IMR-90 (cell line): ENCODE results near the gene BFAR. TPM values are rescaled to one million over a fixed set of nuclear protein-coding genes. Genes with fewer than 3 reads are reported as not detected.

Source experiments
- ATAC-seq: fragments of 200-7000 bp; cut with Tn5 transposase; 2 replicates; pipeline ENCODE4 v1.9.1; 2020; ENCODE audit warnings: low read depth, mild to moderate bottlenecking, moderate library complexity
- BruUV-seq: library from RNA; stranded (reverse); fragments of 400-500 nt; replicated peaks from 2 replicates; lab custom pipeline; 2021; lab: Mats Ljungman, UMichigan
- CTCF ChIA-PET: fragments of 300-600 bp; formaldehyde crosslinking; extraction: SDS; loops from one replicate; lab custom pipeline; 2021; ENCODE audit warnings: antibody characterized with exemption; lab: Yijun Ruan, JAX
- POLR2A ChIA-PET: fragments of 300-600 bp; sonication (Branson Sonifier 250); formaldehyde crosslinking; loops from one replicate; lab custom pipeline; 2022; ENCODE audit warnings: antibody characterized with exemption; ENCODE audit not compliant: unreplicated experiment; lab: Charles Lee
- DNase-seq: peaks from one replicate; pipeline ENCODE4 v3.0.0; 2013
- H2AFZ ChIP-seq: replicated peaks from 2 replicates; pipeline ENCODE3; 2013; ENCODE audit warnings: low read length, mild to moderate bottlenecking; ENCODE audit not compliant: poor library complexity
- H2AK5ac ChIP-seq: 2 replicates; pipeline ENCODE4 v1.6.1; 2013; ENCODE audit warnings: low read depth, low read length, inconsistent platforms
- H2AK9ac ChIP-seq: replicated peaks from 2 replicates; pipeline ENCODE3; 2013; ENCODE audit warnings: mild to moderate bottlenecking, low read depth, low read length, moderate library complexity; ENCODE audit not compliant: poor library complexity
- H2BK120ac ChIP-seq: 2 replicates; pipeline ENCODE4 v1.6.1; 2013; ENCODE audit warnings: low read depth, low read length, inconsistent platforms
- H2BK15ac ChIP-seq: 3 replicates; pipeline ENCODE4 v1.6.1; 2013; ENCODE audit warnings: low read depth, low read length, inconsistent platforms
- H2BK20ac ChIP-seq: 2 replicates; pipeline ENCODE4 v1.6.1; 2013; ENCODE audit warnings: low read depth, mild to moderate bottlenecking, inconsistent platforms, low read length, moderate library complexity
- H2BK5ac ChIP-seq: 2 replicates; pipeline ENCODE4 v1.6.1; 2013; ENCODE audit warnings: mild to moderate bottlenecking, low read depth, low read length, inconsistent platforms; ENCODE audit not compliant: poor library complexity, severe bottlenecking
- H3K14ac ChIP-seq: replicated peaks from 2 replicates; pipeline ENCODE4 v1.6.1; 2013; ENCODE audit warnings: low read depth, low read length, inconsistent platforms
- H3K18ac ChIP-seq: 2 replicates; pipeline ENCODE4 v1.6.1; 2013; ENCODE audit warnings: low read depth, low read length, control low read depth
- H3K23ac ChIP-seq: 2 replicates; pipeline ENCODE4 v1.6.1; 2013; ENCODE audit warnings: low read depth, low read length, inconsistent platforms
- H3K27ac ChIP-seq: 2 replicates; pipeline ENCODE4 v1.5.1; 2013; ENCODE audit warnings: mild to moderate bottlenecking, control low read depth, low read length; ENCODE audit not compliant: insufficient read depth
- H3K27me3 ChIP-seq: 2 replicates; pipeline ENCODE4 v1.6.1; 2013; ENCODE audit warnings: low read length; ENCODE audit not compliant: control insufficient read depth, insufficient read depth
- H3K36me3 ChIP-seq: 2 replicates; pipeline ENCODE4 v1.6.1; 2013; ENCODE audit warnings: low read length, mixed read lengths; ENCODE audit not compliant: control insufficient read depth, insufficient read depth
- H3K4ac ChIP-seq: 2 replicates; pipeline ENCODE4 v1.6.1; 2013; ENCODE audit warnings: low read depth, low read length, inconsistent platforms
- H3K4me1 ChIP-seq: 2 replicates; pipeline ENCODE4 v1.6.1; 2013; ENCODE audit warnings: low read length, mixed read lengths; ENCODE audit not compliant: control insufficient read depth, insufficient read depth
- H3K4me2 ChIP-seq: 2 replicates; pipeline ENCODE4 v1.6.1; 2013; ENCODE audit warnings: low read depth, mild to moderate bottlenecking, control low read depth, low read length, moderate library complexity
- H3K4me3 ChIP-seq: 2 replicates; pipeline ENCODE4 v1.5.1; 2013; ENCODE audit warnings: low read depth, mild to moderate bottlenecking, control low read depth, low read length, moderate library complexity; ENCODE audit not compliant: insufficient read depth
- H3K56ac ChIP-seq: 2 replicates; pipeline ENCODE4 v1.6.1; 2013; ENCODE audit warnings: low read length, inconsistent platforms; ENCODE audit not compliant: insufficient read depth; ENCODE audit errors: extremely low read depth
- H3K79me1 ChIP-seq, 2 experiments: 2 replicates each; pipeline ENCODE4 v1.6.1; 2013; ENCODE audit warnings: low read length in 2 of 2, inconsistent platforms in 1 of 2, low read depth in 1 of 2
- H3K9ac ChIP-seq: 2 replicates; pipeline ENCODE4 v1.6.1; 2013; ENCODE audit warnings: low read depth, low read length, control low read depth
- H3K9me1 ChIP-seq: 2 replicates; pipeline ENCODE4 v1.6.1; 2013; ENCODE audit warnings: low read length, inconsistent platforms; ENCODE audit not compliant: insufficient read depth
- H3K9me3 ChIP-seq: 2 replicates; pipeline ENCODE4 v1.6.1; 2013; ENCODE audit warnings: low read length; ENCODE audit not compliant: control insufficient read depth, insufficient read depth
- H4K20me1 ChIP-seq: 2 replicates; pipeline ENCODE4 v1.6.1; 2013; ENCODE audit warnings: low read length, inconsistent platforms; ENCODE audit not compliant: insufficient read depth
- H4K5ac ChIP-seq: 2 replicates; pipeline ENCODE4 v1.6.1; 2013; ENCODE audit warnings: mild to moderate bottlenecking, low read depth, low read length, control low read depth
- H4K8ac ChIP-seq, 2 experiments: 2 replicates each; pipeline ENCODE4 v1.6.1; 2013; ENCODE audit warnings: low read depth in 2 of 2, low read length in 2 of 2, control low read depth in 1 of 2, inconsistent platforms in 1 of 2
- H4K91ac ChIP-seq: 2 replicates; pipeline ENCODE4 v1.6.1; 2013; ENCODE audit warnings: low read depth, low read length, inconsistent platforms; ENCODE audit not compliant: insufficient read depth
- FOS ChIP-seq: fragments of 150-350 bp; IDR thresholded peaks from 2 replicates; pipeline ENCODE4 v1.6.1; 2016; ENCODE audit warnings: low read depth, low read length
- MXI1 ChIP-seq: IDR thresholded peaks from 2 replicates; pipeline ENCODE4 v1.6.1; 2012; ENCODE audit warnings: low read depth, mild to moderate bottlenecking, low read length, moderate library complexity, borderline replicate concordance
- RAD21 ChIP-seq: IDR thresholded peaks from 2 replicates; pipeline ENCODE4 v1.6.1; 2012; ENCODE audit warnings: low read length, improper control_type of control experiment
- RFX5 ChIP-seq: IDR thresholded peaks from 2 replicates; pipeline ENCODE4 v1.8.0; 2012; ENCODE audit warnings: low read depth, mild to moderate bottlenecking, low read length, moderate library complexity
- SMC3 ChIP-seq: fragments of 150-350 bp; IDR thresholded peaks from 2 replicates; pipeline ENCODE4 v1.6.1; 2016; ENCODE audit warnings: low read depth, mild to moderate bottlenecking, antibody characterized with exemption, low read length, moderate library complexity
- USF2 ChIP-seq: fragments of 150-350 bp; IDR thresholded peaks from 2 replicates; pipeline ENCODE4 v1.6.1; 2017; ENCODE audit warnings: mild to moderate bottlenecking, antibody characterized with exemption, low read length, low read depth
- WGBS, 2 experiments: methylation state at CpG; one replicate each; pipeline versions ENCODE4 v1.1.5 to v1.1.7; 2013; ENCODE audit warnings: missing lambda C conversion rate in 2 of 2; ENCODE audit not compliant: insufficient read length in 1 of 2; ENCODE audit errors: extremely low coverage in 2 of 2; 5-methylcytosine and 5-hydroxymethylcytosine counted together
- dilution Hi-C: fragments of 300-500 bp; cut with HindIII; formaldehyde crosslinking; loops from one replicate; pipeline ENCODE4 v1.14.3; 2018; ENCODE audit warnings: low sequenced_read_pairs; ENCODE audit not compliant: unreplicated experiment
- in situ Hi-C: fragments of 300-500 bp; cut with MboI; formaldehyde crosslinking; loops from 3 replicates; pipeline ENCODE4 v1.14.3; 2019; ENCODE audit warnings: low sequenced_read_pairs, inconsistent platforms, mixed read lengths
- intact Hi-C: fragments of 100-400 bp; cut with micrococcal nuclease; formaldehyde crosslinking; loops from 2 replicates; pipeline ENCODE4 v1.10.0; 2022
- polyA plus RNA-seq, 3 experiments: library from polyadenylated mRNA; depleted of rRNA; stranded (reverse); fragments of >200 nt; gene quantifications; 2 replicates each; pipeline ENCODE4 v1.2.3, GENCODE V29; 2012; ENCODE audit warnings: low replicate concordance in 1 of 3
- total RNA-seq: library from RNA; depleted of rRNA; stranded (reverse); fragments of >200 nt; gene quantifications from 2 replicates; pipeline ENCODE4 v1.2.3, GENCODE V29; 2012

BFAR gene
- total and polyA plus RNA-seq, 2 of the 4 experiments (the other 2 are of a cell fraction), result 46.6 to 56.5 TPM

DNA sequence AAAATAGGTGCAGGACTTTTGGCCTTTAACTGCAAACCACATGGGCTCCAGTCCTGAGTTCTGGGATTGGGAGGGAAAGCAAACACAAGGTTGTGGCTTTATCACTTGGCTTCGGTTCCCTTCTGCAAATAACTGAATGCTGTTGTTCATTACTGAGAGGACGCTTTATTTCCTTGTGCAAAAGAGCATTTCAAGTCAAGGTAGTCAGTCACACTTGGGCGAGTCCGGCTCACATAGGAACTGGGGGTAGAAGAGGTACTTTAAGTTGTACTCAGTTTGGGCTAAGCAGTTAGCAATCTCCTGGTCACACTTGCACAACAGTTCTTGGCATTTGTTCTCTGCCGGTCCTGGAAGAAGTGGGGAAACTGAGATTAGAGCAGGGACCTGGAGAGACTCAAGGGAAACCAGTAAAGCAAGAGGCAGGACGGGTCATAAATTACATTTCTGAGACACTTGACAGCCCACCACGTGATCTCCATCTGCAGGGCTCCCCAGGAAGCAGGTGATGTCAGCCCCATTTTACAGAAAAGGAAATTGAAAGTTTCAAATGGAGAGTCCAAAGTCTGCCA is 39.7 kb downstream of the BFAR start:
- no peaks in the 10 kb centered on the region for H3K4me1 ChIP-seq
- no peaks in the 10 kb centered on the region for H3K9me3 ChIP-seq
- no peak overlapping the region for H3K23ac ChIP-seq
- H4K8ac ChIP-seq, result no peak overlapping the region
- no peak overlapping the region for H2BK5ac ChIP-seq
- ATAC-seq (no peak), DNase-seq (no peak)
- H3K56ac ChIP-seq, result no peak overlapping the region
- intact Hi-C loops (no loop called here), in situ Hi-C loops (no loop called here), dilution Hi-C loops (no loop called here)
- no peak overlapping the region for H2BK120ac ChIP-seq
- no TSS peak for BruUV-seq
- H3K14ac ChIP-seq, result no peak overlapping the region
- no peak overlapping the region for H4K91ac ChIP-seq
- no peaks in the 10 kb centered on the region for H3K27me3 ChIP-seq
- no peak overlapping the region for H3K18ac ChIP-seq
- H3K27ac ChIP-seq, result no peak overlapping the region
- H3K36me3 ChIP-seq, result peaks cover 6% of the 10 kb centered on the region; the same call in 1 of the 2 replicates
- ChIA-PET POLR2A (no interaction called here), CTCF (no interaction called here)
- 74% methylated on average over 3 of the region's 7 CpGs; no CpG with 5 or more reads in 1 of the 2 experiments for WGBS, 2 experiments
- H3K9me1 ChIP-seq, result 0 out of 2 replicates have a peak, but pooled peaks cover 3% of the 10 kb centered on the region
- H2BK20ac ChIP-seq, result no peak overlapping the region
- H3K9ac ChIP-seq, result no peak overlapping the region
- H4K20me1 ChIP-seq, result no peaks in the 10 kb centered on the region
- no peak overlapping the region for H4K5ac ChIP-seq
- H2AK5ac ChIP-seq, result no peak overlapping the region
- no peak overlapping the region for H3K4me3 ChIP-seq
- no peak overlapping the region for H3K4ac ChIP-seq
- no peaks in the 10 kb centered on the region for H3K79me1 ChIP-seq
- H2AFZ ChIP-seq, result no peak overlapping the region
- no peak overlapping the region for H3K4me2 ChIP-seq
- TF ChIP-seq RFX5, result no peak
- no peak for TF ChIP-seq USF2
- TF ChIP-seq SMC3, result no peak
- no peak for TF ChIP-seq MXI1
- no peak for TF ChIP-seq FOS
- TF ChIP-seq RAD21, result no peak
- no peak overlapping the region for H2BK15ac ChIP-seq
- H2AK9ac ChIP-seq, result no peak overlapping the region
